ENCODE data around the gene KIAA0040.

The KIAA0040 gene

DNA sequence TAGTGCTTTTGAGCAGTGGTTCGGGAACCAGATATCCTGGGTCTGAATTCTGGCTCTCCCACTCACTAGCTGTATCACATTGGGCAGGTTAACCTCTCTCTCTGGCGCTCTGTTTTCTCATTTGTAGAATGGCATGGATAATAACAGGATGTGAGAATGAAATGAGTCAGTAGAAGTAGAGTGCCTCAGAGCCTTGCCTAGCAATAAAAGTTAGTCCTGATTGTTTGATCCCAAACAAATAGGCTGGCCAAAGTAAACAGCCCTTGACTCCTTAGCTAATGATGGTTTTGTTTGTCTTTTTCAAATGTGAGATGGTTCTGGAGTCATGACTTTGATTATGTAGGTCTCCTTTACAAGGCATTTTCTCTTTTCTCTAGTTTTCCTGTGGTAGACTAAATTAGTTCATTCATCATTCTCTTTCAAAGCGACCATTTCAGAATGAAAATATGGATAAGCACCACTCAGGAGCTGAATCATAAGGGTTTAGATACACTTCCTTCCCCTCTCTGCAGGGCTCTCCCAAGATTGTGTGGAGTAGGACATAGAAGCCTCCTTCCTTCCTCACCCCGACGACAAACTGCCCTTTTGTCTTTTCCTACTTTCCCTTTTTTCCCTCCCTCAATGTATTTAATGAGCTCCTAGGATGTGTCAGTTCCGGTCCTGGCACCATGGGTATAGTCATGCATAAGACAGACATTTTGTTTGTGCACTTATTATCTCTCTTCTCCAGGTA, 23.1 kb downstream of the KIAA0040 start:
- no peak for DNase-seq (ENCODE audit: low read depth)

DNA sequence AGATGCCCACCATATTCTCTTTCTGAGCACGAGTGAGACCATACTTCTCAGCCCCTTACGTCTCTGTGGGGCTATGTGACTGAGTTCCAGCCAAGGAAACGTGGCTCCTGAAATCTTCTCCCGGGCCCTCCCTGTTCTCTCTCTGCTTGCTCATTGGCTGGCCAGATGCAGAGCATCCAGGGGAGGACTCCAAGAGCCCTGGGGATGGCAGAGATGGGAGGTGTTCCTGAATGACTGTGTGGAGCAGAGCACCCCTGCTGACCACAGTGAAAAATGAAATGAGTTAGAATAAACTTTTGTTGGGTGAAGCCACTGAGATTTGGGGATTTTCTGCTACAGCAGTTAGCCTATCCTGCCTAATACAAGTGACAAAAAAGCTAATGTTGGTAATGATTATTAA, 23.8 kb downstream of the KIAA0040 start:
- DNase-seq (ENCODE audit: low read depth): no peak

DNA sequence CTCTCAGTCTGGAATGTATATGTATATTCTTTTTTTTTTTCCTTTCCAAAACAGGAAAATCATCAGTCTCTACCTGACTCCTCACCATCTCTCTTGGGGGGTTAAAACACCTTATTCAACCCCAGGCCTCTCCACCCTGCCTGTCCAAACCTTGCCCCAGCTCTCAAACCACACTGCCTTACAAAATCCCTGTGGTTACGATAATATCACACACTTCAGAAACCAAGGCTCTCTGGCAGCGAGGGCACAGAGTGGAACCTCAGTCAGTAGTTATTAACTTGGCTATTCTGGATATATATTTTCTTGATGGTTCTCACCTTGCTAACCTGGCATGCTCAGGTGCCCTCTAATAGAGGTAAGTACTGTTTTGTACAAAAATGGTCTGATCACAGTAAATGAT, 24.7 kb downstream of the KIAA0040 start:
- DNase-seq (ENCODE audit: low read depth): no peak

DNA sequence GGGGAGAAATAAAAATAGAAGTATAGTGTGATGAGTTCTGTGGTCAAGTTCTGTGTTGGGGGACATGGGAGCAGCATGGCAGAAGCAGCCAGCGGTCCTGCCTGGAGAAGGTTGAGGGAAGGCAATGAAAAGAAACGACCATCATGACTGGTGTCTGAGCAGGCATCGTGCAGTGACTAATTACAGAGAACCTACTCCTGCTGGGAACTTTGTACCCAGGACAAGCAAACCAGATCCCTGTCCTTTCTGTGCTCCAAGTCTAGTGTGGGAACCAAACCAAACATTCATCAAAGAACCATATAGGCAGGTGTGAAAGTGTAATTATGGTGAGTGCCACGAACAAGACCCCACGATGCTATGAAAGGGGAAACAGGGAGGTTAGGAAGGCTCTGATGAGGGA, 25.8 kb downstream of the KIAA0040 start:
- DNase-seq (ENCODE audit: low read depth): no peak

DNA sequence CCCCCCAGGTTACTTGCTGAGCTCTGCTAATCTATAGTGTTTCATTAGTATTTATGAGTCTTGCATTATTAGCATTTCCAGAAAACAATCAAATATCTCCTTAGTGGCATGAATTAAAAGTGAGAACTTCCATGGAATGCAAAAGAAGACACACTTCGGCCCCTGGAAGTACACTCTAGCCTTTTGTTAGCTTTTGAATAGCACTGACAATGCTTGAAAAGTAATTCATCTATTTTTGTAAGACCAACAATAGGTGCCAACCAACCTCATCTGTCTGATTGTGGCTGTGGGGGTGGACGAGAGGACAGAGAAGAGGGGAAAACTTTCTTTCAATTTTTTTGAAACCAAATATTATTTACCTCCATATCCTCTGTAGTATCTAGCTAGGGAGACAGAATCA, 27.8 kb downstream of the KIAA0040 start:
- DNase-seq (ENCODE audit: low read depth): no peak

DNA sequence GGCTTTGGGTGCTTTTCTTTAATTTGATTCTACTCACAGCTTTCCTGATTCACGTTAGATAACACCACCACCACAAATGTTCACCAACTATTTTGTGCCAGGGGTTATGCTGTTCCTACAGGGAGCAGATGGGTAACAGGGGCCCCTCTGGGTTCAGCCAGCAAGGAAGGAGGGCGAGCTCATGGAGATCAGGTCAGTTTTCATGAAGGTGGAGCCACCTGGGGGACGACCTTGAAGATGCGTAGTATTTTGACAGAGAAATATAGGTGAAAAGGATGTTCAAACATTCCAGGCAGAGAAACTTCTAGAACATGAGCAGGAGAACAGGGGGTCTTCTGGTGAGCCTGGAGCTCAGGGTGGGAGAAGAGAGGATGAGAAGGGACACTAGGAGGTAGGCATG, 28.9 kb downstream of the KIAA0040 start:
- no peak for DNase-seq (ENCODE audit: low read depth)

DNA sequence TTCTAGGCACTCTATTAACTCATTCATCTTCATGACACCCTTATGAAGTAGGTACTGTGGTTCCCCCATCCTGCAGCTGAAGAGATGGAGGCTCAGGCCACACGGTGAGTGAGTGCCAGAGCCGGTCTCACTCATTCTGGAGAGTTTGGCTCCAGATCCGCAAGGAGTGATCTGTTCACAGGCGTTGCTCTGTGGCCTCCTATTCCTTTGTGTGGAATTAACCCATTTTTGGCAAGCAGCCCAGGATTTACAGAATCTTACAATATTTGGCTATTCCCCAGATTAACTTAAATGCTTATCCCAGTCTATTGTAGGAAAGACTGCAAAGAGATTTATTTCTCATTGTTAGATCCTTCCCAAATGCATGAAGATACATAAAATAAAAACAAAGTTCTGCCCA, 29.6 kb downstream of the KIAA0040 start:
- no peak for DNase-seq (ENCODE audit: low read depth)

DNA sequence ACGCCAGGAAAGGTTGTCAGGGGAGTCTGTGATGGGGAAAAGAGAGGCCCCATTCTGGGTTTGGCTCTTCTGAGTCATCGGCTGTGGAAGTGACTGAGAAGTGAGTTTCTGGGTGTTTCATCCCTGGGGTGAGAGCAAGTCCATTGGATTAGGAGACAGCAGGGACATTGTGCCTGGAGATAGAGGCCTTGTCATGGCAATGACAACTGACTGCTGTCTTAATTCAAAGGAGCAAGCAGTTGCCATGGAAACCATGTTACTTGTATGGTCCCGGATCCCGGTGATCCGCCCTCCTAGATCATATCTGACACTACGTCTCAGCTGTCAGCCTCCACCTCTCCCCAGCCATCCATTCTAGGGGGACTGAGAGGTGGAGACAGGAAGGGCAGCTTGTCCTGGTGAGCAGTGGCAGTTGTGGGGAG, 34.4 kb downstream of the KIAA0040 start:
- DNase-seq (ENCODE audit: low read depth): no peak

DNA sequence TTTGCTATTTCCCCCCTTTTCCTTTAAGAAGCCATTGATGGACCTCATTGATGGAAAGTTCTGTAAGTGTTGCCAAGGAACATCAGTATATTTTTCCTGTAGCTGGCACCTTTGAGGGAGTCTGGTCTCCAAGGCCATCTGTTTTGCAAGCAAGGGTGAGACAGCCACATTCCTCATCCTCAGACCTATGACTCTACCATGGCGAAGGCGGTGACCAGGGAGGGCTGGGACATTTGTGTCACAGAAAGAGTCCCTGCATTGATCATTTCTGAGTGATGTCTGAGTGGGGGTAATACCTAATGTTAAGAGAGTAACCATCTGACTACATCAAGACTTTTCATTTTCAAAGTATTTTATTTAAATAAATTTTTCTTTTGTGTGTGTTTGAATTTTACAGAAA, 35.4 kb downstream of the KIAA0040 start:
- DNase-seq (ENCODE audit: low read depth): no peak

DNA sequence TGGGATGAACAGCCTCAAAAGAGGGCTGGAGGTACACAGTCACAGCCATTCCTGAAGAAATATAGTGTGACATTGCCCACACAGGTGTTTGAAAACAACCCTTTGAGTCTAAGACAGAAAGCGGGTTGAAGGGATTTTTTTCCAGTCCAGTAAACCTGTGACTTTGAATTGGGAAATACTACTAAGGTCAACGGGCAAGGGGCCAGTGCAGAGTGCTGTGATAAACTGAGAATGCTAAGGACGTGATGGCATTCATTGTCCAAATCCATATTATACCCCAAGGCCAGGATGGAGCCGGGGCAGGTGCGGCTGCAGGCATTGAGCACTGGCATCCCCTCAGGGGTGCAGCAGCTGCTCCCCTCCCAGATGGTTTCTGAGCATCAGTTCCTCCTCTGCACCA, 36.6 kb downstream of the KIAA0040 start:
- no peak for DNase-seq (ENCODE audit: low read depth)

DNA sequence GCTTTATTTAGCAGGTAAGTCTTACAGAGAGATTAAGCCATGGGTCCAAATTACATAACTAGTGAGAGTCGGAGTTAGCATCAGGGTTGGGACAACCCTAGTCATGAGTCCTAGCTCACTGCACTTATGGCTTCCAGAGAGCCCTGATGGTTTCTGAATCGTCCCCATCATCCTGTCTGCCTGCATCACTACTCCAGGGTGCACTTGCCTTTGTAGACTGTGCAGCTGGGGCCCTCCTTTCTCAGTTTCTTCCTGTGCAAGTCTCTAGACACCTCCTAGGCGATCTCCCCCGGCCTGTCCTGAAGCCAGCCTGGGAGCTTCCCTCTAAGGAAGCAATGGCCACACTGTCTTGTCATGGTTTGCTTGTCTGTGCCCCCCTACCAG, 37.1 kb downstream of the KIAA0040 start:
- DNase-seq (ENCODE audit: low read depth): no peak

DNA sequence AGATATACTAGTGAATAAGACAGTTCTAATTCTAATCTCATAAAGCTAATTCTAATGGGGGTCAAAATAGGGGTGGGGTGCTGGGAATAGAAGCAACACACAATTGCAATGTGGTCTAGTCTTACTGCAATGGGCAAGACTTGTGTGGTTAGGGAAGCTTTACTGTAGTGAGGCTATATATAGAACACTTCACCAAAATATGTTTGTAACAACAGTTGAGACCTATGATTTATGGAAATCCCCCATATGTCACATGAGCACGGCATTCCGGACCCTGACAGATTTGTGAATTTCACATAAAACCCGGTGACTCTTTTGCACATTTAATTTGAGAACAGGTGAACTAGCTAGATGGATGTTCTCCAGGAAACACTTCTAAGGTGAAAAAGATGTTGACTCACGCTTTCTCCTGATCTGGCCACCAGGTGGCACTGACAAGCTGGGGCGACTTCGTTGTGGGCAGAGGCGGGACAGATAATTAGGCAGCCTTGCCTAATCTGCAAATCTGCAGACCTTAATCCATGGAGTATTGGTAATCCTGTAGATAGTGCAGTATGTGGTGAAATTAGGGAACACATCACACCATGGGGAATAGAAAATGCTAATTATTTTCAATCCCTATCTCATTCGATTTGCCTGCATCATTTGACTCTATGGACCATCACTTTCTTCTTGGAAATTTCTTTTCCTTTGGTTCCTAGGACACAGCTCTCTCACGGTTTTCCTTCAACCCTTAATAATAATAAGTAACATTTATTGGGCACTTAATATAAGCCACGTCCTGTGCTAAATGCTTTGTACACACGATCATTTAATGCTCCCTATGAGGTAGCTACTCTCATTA, 37.7 kb downstream of the KIAA0040 start:
- DNase-seq (ENCODE audit: low read depth): no peak

DNA sequence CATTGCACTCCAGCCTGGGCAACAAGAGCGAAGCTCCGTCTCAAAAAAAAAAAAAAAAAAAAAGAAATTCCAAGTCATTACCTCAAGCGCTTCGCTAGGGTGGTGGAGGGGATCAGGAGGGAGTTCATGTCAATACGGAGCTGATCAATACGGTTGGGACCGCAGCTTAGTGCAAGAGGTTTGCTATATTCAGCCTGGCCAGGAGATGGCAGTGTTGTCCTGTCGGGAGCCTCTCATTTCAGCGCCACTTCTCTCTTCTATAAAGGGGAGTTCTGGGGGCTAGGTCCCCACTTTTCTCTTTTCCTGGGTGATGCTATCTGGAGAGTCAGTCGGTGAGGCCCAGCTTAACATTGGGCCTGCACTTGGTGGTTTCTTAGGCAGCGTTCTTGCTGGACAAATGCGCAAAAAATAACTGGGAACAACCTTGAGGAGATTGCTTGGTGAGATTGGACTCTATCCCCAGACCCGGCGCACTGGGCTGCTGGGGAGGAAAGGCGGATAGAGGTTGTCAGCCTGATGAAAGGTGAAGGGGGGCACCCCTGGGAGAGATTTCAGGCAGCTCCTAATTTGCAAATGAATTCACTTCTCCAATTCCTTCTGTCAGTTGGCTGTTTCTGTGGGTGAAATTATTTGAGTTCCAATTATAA, 40.4 kb downstream of the KIAA0040 start:
- DNase-seq (ENCODE audit: low read depth): peak; percentile 9

DNA sequence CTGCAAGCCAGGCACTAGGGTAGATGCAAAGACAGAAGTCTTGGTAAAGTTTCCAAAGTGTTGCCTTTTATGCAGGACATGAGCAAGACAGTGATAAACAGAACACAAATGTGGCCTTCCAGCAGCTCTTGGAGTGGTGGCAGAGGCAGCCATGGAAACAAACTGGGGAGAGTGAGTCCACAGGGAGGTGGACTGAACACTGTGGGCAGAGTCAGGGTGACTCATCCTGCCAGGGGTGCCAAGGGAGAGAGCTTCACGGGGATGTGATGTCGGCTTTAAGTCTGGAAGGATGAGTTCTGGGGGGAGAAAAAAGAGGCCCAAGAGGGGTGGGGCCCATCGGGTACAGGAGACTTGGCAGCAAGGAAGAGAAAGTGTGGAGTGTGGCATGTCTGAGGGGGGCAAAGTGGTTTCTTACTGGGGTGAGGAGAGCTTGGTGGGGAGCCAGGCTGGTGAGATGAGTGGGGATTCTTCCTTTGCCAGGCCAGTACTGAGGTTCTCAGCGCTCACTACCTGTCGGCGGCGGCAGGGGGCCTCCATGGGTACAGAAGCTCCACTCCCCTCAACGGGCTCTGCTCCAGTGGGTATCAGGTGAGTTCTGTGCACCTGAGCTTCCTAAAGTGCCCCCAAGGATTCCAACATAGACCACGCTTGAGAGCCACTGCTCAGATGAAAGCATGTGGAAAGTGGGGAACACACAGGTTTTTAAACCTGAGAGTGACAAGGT, 41.8 kb downstream of the KIAA0040 start:
- DNase-seq (ENCODE audit: low read depth): no peak

DNA sequence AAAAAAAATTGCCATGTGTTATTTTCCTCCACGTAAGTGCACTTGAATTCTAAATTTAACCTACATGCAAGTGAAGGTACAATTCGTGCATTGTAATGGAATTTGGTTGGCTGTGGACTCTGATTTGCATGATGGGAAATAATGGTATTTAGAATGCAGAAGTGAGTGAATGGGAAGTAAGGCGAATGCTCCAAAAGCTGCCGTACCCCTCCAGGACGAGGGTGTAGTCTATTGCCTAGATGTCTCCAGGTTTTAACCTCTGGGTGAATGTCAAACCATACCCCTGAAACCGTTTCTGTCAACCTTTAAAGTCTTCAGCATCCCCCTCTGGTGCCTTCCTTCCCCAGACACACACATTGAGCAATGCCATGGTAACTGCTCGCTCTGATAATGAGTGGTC, 44.5 kb downstream of the KIAA0040 start:
- no peak for DNase-seq (ENCODE audit: low read depth)

DNA sequence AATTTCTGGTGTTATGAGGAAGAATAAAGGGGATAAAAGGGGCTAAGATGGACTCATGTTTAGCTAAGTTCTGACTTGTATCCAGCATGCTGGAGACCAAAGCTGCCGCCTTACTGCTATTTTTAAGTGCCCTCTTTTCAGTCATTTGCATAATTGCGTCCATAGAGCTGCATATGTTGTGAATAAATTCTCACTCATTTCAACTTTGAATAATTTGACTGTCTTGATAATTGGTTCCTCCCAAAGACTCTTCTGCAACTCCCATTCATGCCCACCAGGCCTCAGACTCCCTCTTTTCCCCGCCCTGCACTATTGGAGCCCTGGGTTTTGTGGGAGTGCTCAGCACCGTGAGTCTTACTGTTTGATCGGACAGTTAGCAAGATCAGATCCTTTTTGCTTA, 45.0 kb downstream of the KIAA0040 start:
- DNase-seq (ENCODE audit: low read depth): no peak

DNA sequence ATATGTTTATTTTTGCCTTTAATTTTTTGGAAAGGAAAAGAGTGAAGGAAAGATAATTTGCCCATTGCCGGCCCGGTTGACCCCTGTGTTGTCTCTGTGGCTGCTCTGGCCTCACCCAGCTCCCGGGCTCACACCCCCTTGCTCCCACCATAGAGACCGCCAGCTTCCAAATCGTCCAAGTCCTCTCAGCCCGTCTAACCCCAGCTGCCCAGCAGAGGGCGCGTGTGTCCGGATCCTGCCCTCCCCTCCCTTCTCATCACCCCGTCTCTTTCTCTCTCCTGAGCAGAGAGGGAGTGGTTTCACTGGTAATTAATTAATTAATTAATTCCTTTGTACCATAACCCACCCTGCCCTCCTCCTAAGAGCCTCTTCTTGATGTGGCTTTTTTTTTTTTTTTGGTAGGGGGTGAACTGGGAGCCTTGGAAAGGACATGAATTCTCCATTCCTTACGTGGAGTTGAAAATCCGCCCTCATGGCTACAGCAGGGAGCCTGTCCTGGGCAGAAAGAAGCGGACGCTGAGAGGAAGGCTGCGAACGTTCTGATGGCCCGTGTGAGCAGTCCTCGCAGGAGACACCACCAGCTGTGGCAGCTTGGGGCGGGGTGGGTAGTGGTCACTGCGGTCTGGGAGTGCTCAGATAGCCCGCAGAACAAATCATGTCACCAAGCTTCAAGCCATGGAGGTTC, 45.9 kb downstream of the KIAA0040 start:
- DNase-seq (ENCODE audit: low read depth): no peak

DNA sequence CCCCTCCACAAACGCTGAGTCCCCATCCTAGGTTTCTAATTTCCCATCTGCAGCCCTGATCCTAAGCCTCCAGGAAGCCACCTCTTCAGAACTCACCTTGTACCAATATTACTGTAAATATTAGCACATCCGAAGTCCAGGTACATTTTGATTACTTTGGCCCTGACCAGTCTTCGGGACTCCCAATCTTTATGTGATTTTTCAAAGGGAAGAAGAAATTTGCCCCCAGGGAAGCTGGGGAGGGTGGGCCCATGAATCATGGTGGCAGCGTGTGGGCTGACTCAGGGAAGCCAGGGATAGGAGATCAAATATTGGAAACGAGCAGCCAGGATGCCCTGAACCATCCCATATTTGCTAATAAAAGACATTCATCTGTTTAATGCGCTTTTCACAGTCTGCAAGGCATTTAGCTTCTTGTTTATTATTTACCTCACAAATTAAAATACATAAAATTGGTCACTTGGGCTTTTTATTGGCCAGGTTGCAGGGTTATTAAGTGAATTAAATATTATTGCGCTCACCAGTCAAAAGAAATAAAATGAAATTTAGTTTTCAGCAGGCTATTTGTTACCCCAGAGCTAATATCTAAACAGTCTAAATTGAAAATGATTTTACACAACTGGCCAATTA, 46.6 kb downstream of the KIAA0040 start:
- DNase-seq (ENCODE audit: low read depth): no peak

DNA sequence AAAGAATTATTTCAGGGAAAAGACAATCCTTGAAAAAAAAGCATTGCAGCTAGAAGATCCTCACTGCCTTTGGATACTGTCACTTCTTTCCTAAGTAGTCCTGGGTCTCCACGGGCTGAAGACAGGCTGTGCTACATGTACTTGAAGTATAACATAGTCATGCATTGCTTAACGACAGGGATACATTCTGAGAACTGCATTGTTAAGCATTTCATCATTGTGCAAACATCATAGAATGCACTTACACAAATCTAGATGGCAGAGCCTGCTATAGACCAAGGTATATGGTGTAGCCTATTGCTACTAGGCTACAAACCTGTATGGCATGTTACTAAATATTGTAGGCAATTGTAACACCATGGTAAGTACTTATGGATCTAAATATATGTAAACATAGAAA, 54.0 kb downstream of the KIAA0040 start:
- DNase-seq (ENCODE audit: low read depth): no peak

DNA sequence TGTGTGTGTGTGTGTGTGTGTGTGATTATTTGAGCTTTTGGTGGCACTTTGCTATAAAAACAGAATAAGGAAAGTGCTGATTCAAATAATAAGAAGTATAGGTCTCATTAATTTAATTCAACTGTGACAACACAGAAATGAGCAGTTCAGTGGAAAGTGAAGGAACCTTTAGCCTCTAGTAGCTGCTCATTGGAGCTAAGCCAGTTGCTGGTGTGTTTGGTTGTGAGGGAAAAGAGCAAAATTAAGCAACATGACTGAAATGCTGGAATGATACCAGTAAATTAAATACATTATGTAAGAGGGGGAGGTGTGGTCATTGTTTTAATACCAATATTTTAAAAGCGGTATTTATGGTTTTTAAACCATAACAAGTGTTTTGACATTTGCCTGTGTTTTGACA, 55.2 kb downstream of the KIAA0040 start:
- DNase-seq (ENCODE audit: low read depth): no peak

DNA sequence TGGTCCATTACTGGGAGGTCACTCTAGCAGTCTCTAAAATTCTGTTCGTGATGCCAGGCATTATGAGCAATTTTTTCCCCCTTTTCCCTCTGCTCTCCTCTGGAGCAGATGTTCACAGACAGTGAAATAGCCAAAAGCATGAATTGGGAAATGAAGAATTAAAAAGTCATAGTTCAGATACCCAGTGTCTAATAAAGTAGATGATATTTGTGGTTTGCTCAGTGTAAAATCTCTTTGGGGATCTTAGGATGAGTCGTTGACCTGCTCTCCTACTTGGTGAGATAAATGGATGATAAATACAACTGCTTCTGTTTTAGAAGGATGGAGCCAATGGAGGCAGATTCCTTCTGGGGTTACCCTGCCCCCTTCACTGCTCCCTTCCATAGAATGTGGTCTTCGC, 56.3 kb downstream of the KIAA0040 start:
- no peak for DNase-seq (ENCODE audit: low read depth)
